Raji (cell line): ENCODE measurements around the gene HELZ2.
A peak's percentile ranks its signal among the peaks of the same experiment; 100 is the strongest.

Source experiments
- POLR2A ChIP-seq: IDR thresholded peaks from 2 replicates; pipeline ENCODE4 v1.6.1; 2011; ENCODE audit warnings: low read depth, low read length, control low read depth; ENCODE audit not compliant: insufficient read depth

HELZ2 gene, protein sequence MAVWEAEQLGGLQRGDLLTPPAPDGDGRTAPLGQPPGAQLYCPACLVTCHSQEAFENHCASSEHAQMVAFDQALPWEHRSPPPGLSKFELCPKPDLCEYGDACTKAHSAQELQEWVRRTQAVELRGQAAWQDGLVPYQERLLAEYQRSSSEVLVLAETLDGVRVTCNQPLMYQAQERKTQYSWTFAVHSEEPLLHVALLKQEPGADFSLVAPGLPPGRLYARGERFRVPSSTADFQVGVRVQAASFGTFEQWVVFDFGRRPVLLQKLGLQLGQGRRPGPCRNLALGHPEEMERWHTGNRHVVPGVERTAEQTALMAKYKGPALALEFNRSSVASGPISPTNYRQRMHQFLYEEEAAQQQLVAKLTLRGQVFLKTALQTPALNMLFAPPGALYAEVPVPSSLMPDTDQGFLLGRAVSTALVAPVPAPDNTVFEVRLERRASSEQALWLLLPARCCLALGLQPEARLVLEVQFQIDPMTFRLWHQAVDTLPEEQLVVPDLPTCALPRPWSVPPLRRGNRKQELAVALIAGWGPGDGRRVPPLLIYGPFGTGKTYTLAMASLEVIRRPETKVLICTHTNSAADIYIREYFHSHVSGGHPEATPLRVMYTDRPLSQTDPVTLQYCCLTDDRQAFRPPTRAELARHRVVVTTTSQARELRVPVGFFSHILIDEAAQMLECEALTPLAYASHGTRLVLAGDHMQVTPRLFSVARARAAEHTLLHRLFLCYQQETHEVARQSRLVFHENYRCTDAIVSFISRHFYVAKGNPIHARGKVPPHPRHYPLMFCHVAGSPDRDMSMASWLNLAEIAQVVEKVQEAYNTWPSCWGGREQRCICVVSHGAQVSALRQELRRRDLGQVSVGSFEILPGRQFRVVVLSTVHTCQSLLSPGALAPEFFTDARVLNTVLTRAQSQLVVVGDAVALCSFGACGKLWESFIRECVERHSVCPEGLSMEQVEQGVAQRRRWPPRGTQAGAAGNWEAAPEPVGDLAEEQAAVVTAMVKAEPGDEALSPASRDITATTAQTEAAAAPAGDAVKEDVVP (N-terminal part only)

DNA sequence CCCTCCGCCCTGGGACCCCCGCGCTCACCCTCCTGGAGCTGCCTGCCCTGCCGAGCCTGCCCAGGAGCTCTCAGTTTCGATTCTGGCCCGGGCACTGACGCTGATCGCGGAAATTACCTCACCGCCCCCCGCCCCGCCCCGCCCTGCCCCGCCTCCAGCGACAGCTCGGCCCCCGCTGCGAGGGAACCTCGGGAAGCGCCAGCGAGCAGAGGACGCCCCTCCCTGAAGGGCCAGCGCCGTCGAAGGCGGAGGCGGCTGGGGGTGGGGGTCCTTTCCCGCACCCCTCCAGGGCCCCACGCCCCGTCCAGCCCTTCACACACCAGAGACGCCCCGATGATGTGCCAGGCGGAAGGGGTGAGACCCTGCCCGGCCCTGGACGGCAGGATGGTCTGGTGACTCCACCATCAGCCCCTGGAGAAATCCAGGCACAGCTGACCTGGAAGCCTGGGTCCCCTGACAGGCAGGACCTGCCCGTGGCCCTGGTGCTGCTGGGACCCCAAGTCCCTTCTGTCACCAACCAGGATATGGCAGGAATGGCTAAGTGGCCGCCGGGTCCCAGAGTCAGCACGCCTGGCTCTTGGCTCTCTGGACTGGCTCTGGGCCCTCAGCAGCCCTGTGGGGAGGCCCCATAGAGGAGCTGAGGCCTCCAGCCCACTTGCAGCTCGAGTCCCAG, at the start of gene HELZ2:
Gene HELZ2 (minus strand): TSS at position 84 of the 673 bp plus-strand sequence. CDS start 1,854 bp downstream, outside the sequence.
- TF ChIP-seq POLR2A: 0 out of 2 replicates have a peak, but pooled peaks have one; percentile 30

DNA sequence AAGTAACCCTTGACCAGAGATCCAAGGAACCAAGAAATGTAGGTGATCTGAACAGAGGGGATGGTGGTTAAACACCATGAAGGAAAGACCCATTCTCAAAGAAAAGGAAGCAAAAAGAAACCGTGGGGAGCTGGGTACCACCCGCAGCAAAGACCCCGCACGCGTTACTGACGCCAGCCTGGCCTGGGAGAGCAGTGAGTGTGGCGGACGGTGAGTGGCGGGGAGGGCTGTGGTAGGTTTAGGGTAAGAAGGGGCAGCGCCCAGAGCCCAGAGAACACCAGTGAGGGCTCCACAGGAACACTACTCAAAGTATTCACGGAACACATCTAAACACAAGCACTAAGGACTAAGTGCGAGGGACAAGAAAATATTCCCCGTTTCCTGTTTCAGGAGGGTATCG, 48.7 kb upstream of the HELZ2 start:
- no peak for TF ChIP-seq POLR2A

DNA sequence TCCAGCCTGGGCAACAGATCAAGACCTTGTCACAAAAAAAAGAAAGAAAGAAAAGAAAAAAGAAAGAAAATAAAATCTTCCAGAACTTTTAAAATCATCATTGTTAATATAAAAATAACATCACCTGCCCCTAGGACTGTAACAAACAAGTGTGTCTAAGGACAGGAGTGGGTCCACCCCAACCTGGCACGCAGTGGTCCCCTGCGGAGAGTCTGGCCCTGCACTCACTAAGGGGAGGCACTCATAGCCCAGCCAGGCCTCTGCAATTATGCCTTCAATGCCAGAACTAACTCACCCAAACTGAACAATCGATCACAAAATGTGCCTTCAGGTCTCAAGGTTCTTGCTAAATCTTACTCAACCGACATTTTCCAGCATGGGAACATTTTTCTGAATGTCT, 48.1 kb upstream of the HELZ2 start:
- no peak for TF ChIP-seq POLR2A

DNA sequence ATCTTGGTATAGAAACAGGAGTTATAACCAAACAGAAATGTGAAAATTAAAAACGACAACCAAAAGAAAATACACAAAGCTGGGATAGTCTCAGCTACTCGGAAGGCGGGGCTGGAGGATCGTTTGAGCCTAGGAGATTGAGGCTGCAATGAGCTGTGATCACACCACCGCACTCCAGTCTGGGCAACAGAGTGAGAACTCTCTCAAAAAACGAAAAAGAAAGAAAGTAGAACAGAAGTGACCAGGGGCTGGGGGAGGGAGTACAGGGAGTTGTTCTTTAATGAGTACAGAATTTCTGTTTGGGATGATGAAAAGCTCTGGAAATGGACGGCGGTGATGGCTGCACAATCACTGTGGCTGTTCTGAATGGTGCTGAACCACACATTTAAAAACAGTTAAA, 47.0 kb upstream of the HELZ2 start:
- no peak for TF ChIP-seq POLR2A

DNA sequence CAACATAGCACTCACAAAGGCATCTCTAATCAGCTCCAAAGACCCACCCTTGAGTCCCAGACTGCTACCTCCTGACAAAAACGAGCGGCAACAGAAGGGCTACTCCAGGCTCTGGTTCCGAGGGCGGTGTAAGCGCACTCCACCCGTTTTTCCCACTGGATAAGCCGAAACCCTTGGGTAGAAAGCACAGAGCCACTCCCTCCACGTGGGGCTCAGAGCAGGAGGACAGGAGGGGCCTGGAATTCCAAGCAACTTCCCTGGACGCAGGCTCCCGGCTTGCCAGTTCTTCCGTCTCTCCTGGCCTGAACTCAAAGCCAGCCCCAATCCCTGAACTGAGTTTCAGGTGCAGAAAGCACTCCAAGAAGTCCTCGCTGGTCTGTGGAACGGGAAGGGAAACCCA, 45.5 kb upstream of the HELZ2 start:
- TF ChIP-seq POLR2A: no peak

DNA sequence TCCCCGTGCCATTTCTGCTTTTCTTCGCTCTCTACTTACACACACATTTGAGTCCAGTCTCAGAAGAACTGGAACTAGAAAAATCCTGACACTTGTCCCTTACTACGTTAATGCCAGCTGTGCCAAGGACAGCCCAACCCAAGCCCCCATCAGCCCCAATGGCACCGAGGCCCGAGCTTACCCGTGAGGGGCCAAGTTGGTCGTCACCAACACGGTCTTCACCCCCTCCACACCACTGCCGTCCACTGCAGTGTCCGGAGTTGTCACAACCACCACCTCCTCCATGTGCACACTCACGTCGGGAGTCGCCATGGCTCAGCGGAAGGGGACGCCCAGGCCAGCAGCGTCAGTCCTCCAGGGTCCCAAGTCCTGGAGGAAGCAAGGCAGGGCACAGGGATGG, 45.0 kb upstream of the HELZ2 start:
- TF ChIP-seq POLR2A: no peak

DNA sequence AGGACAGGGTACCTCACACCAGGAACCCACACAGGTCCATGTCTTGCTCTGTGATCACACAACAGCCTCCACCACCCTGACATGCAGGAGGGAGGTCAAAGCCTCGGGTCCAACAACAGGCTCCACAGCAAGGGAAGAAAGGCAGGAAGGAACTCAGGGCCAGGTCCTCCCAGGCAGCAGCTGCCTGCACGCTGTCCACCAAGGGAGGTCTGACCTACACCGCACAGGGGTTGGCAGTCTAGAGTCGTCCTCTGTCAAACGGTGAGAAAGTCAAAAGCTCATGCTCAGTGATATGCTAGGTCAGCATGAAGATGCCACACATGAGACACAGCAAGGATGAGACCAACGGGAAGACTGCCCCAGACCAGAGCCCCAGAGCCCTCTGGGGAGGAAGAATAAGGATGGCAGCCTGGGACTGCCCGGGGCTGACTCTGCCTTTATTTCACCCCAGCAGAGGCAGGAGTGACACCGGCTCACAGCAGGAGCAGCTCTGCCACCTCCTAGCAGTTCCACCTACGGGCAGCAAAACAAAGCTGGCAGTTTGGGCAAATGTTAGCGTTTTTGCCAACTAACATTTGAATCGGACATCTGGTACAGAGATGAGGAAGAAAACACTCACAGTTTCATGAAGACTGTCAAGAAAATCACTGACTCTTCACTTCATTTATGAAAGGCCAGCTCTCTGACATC, 44.4 kb upstream of the HELZ2 start:
- TF ChIP-seq POLR2A: no peak

DNA sequence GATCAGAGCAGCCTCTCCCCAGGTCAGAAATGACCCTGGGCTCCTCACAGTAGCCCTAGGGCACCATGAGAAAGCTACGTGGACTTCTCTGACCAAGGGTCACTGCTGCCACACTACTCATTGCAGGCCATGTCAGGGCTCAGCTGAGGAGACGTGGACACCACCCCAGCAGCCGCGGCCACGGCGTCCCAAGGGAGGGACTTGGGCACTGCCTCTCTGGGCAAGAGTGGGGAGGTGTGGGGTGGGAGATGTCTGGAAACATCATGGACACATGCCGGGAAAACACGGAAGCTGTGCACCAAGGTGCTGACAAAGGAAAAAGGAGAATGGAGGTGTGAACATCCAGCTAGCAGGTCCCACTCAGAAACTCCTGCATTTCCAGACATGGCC, 43.8 kb upstream of the HELZ2 start:
- TF ChIP-seq POLR2A: no peak

DNA sequence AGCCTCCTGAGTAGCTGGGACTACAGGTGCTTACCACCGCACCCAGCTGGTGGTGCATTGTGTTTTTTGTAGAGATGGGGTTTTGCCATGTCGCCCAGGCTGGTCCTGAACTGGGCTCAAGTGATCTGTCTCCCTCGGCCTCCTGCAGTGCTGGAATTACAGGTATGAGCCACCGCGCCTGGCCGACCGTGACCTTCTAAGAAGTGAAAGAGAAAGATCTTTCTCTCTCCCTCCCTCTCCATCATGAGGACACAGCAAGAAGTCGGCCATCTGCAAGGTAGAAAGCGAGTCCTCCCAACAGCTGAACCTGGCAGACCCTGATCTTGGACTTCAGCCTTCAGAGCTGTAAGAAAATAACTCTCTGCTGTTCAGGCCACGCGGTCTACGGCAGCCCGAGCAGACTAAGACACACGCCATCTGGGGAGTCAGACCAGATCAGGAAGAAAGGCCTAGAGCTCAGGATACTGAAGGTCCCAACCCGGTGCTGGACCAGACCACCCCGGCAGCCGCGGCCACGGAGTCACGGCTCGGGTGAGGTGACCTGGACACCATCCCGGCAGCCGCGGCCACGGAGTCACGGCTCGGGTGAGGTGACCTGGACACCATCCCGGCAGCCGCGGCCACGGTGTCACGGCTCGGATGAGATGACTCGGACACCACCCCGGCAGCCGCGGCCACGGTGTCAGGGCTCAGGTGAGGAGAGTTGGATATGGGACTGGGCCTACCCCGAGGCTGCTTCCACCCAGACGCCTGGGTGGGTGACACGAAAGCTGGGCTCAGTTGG, 43.2 kb upstream of the HELZ2 start:
- no peak for TF ChIP-seq POLR2A

DNA sequence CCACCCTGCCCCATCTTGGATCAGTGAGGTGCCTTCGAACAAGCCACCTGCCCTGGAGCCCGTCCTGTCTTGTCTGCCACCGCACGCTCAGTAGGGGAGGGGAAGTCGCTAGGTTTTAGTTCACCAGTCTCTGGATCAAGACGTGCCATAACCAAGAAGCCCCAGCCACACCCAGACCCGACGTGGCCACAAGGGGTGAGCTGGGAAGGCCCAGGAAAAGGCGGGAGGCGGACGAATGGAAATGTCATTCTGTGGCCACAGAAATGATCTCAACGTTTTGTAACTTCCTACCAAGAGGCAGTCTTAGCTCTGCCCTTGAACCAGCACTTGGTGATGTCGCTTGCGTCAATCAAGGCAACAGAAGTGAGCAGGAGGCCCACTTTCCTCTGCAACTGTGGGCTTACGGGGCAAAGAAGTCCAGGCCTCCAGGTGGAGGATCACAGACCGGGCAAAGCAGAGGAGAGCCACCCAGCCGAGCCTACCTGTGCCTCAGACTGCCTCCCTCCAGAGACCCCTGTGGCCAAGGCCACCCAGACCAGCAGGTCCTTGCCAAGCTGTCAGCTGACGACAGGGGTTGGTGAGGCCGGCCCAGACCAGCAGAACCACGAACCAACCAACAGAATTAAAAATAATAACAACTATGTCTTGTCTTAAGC, 38.4 kb upstream of the HELZ2 start:
- no peak for TF ChIP-seq POLR2A

DNA sequence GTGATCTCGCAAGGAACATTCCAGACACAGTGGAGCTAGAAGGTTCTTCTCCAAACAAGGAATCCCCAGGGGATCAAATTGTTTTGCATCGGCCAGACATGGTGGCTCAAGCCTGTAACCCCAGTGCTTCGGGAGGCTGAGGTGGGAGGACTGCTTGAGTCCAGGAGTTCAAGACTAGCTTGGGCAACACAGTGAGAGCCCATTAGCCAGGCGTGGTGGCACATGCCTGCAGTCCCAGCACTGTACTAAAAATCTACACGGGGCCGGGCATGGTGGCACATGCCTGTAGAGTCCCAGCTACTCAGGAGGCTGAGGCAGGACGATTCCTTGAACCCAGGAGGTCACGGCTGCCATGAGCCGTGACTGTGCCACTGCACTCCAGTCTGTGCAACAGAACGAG, 37.6 kb upstream of the HELZ2 start:
- TF ChIP-seq POLR2A: no peak

DNA sequence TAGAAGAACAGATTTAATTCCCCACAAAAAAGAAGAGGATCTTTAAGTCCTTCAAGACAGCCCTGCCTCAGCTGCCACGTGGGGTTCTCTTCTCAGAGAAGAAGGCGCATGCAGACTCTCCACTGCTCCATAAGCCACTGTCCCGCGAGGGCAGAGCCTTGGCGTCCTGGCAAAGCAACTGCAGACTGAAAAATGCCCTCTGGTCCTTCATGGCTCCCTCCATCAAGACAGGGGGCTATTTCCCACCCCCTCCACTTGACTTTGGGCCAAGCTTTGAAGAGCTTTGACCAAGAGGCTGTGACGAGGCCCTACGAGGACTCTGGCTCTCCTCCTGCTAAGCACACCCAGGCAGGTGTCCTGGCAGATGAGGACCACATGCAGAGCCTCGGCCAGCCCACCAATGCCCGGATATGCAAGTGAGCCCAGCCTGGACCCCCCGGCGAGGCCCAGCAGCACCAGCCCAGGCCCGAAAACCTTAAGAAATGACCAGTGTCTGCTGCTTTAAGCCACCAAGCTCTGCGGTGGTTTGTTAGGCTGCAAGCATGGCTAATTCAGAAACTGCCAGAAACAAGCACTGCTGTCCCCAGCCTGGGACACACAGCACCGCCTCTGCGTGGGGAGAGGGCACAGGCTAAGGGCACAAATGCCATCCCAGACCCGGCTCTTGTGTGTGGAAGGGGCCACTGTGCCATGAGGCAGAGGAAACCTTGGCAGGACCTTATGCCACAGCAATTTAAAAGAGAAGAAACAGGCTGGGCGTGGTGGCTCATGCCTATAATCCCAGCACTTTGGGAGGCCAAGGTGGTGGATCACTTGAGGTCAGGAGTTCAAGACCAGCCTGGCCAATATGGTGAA, 36.8 kb upstream of the HELZ2 start:
- TF ChIP-seq POLR2A: no peak

DNA sequence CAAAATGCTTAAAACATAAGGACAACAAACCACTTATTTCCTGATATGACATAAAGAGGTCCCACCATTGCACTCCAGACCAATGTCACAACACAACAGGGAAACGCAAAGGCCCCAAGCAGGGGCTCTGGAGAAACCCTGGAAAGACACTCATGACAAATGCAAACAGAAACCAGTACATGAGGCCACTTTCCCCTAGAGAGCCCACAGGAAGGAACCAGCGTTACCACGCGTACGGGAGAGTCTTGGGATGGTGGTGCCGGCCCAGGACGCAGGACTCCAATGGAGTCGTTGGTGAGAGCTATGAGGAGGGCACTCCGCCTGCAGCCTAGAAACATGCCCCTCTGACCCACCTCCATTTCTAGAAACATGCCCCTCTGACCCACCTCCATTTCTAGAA, 32.6 kb upstream of the HELZ2 start:
- TF ChIP-seq POLR2A: no peak

DNA sequence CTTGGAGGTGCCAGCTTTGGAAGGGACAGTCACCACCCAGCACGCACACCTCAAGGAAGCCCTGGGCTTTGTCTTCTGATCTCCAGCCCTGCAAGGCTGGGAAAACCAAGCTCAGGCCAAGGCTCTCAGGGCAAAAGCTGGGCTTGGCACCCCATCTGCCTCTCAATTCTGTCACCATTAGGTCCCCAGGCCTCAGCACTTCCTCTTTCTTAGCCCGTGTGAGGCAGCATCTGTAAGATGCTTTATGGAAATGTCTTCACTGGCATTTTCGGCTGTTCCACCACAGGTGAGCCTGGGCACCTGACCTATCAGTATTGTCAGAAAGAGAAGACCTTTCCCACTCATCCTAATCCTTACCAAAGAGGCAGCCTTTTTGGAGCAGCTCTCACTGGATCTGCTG, 28.3 kb upstream of the HELZ2 start:
- no peak for TF ChIP-seq POLR2A
